Activated naive CD8-positive, alpha-beta T cell treated with anti-CD3 and anti-CD28 coated beads for 36 hours (primary cell): ENCODE data around the gene PLA2G4A. TPM values are rescaled to one million over a fixed set of nuclear protein-coding genes. Genes with fewer than 3 reads are reported as not detected.

ENCODE experiments used
- DNase-seq: peaks from one replicate; pipeline ENCODE4 v3.0.0; 2021
- H3K27ac Mint-ChIP-seq: one replicate; pipeline ENCODE4 v1.8.0; 2022; ENCODE audit warnings: mild to moderate bottlenecking, moderate library complexity, mixed read lengths
- H3K27me3 Mint-ChIP-seq: one replicate; pipeline ENCODE4 v1.8.0; 2022; ENCODE audit warnings: mild to moderate bottlenecking, mixed read lengths
- H3K36me3 Mint-ChIP-seq: one replicate; pipeline ENCODE4 v1.8.0; 2021; ENCODE audit warnings: mild to moderate bottlenecking, mixed read lengths
- H3K4me1 Mint-ChIP-seq: one replicate; pipeline ENCODE4 v1.8.0; 2021; ENCODE audit warnings: mixed read lengths
- H3K4me3 Mint-ChIP-seq: one replicate; pipeline ENCODE4 v1.8.0; 2022; ENCODE audit warnings: mild to moderate bottlenecking, moderate library complexity, mixed read lengths
- H3K9me3 Mint-ChIP-seq: one replicate; pipeline ENCODE4 v1.8.0; 2022; ENCODE audit warnings: mixed read lengths
- total RNA-seq, 2 experiments: library from RNA; stranded (reverse); gene quantifications; one replicate each; pipeline ENCODE4 v1.2.3, GENCODE V29; 2021

The PLA2G4A gene
- total RNA-seq, 2 experiments from 2014 or later = 0.37 to 0.48 TPM

GRCh38 chr1:186878356-186878755 is 49.6 kb downstream of the PLA2G4A start:
- no peaks in the 10 kb centered on the region for H3K4me1 Mint-ChIP-seq
- H3K4me3 Mint-ChIP-seq = no peak overlapping the region
- DNase-seq = no peak
- no peaks in the 10 kb centered on the region for H3K9me3 Mint-ChIP-seq
- no peak overlapping the region for H3K27ac Mint-ChIP-seq
- no peaks in the 10 kb centered on the region for H3K27me3 Mint-ChIP-seq
- no peaks in the 10 kb centered on the region for H3K36me3 Mint-ChIP-seq

GRCh38 chr1:186880982-186881381 is 52.2 kb downstream of the PLA2G4A start:
- H3K27me3 Mint-ChIP-seq = peaks cover 6% of the 10 kb centered on the region
- no peaks in the 10 kb centered on the region for H3K36me3 Mint-ChIP-seq
- H3K4me3 Mint-ChIP-seq = no peak overlapping the region
- H3K4me1 Mint-ChIP-seq = no peaks in the 10 kb centered on the region
- peaks cover 6% of the 10 kb centered on the region for H3K9me3 Mint-ChIP-seq
- H3K27ac Mint-ChIP-seq = no peak overlapping the region
- no peak for DNase-seq

GRCh38 chr1:186882372-186883134 is 53.8 kb downstream of the PLA2G4A start:
- H3K4me1 Mint-ChIP-seq = no peaks in the 10 kb centered on the region
- no peak overlapping the region for H3K27ac Mint-ChIP-seq
- H3K27me3 Mint-ChIP-seq = peaks cover 6% of the 10 kb centered on the region
- H3K4me3 Mint-ChIP-seq = no peak overlapping the region
- peaks cover 8% of the 10 kb centered on the region for H3K9me3 Mint-ChIP-seq
- H3K36me3 Mint-ChIP-seq = no peaks in the 10 kb centered on the region
- no peak for DNase-seq

- Mint-ChIP-seq H3K9me3 (peaks cover 8% of the 10 kb centered on the region), H3K27ac (no peak overlapping the region), H3K27me3 (peaks cover 6% of the 10 kb centered on the region), H3K4me1 (no peaks in the 10 kb centered on the region), H3K36me3 (no peaks in the 10 kb centered on the region), H3K4me3 (no peak overlapping the region)
- no peak for DNase-seq
Measured at GRCh38 chr1:186884251-186884650, 55.5 kb downstream of the PLA2G4A start.

- Mint-ChIP-seq H3K27ac (no peak overlapping the region), H3K27me3 (peaks cover 6% of the 10 kb centered on the region), H3K9me3 (peaks cover 8% of the 10 kb centered on the region)
Measured at GRCh38 chr1:186887203-186887602, 58.5 kb downstream of the PLA2G4A start.

GRCh38 chr1:186888367-186888766 is 59.6 kb downstream of the PLA2G4A start:
- H3K9me3 Mint-ChIP-seq = peaks cover 8% of the 10 kb centered on the region
- no peaks in the 10 kb centered on the region for H3K4me1 Mint-ChIP-seq
- H3K36me3 Mint-ChIP-seq = no peaks in the 10 kb centered on the region
- no peak overlapping the region for H3K27ac Mint-ChIP-seq
- peaks cover 6% of the 10 kb centered on the region for H3K27me3 Mint-ChIP-seq
- H3K4me3 Mint-ChIP-seq = no peak overlapping the region
- DNase-seq = no peak

More at GRCh38 chr1:186887203-186887602, 58.5 kb downstream of the PLA2G4A start:
- H3K36me3 Mint-ChIP-seq = no peaks in the 10 kb centered on the region
- H3K4me3 Mint-ChIP-seq = no peak overlapping the region
- DNase-seq = no peak
- no peaks in the 10 kb centered on the region for H3K4me1 Mint-ChIP-seq

- no peaks in the 10 kb centered on the region for H3K9me3 Mint-ChIP-seq
Measured at GRCh38 chr1:186892936-186893335, 64.2 kb downstream of the PLA2G4A start.

GRCh38 chr1:186894415-186894814 is 65.7 kb downstream of the PLA2G4A start:
- no peak overlapping the region for H3K27ac Mint-ChIP-seq
- peaks cover 3% of the 10 kb centered on the region for H3K27me3 Mint-ChIP-seq
- H3K4me3 Mint-ChIP-seq = no peak overlapping the region
- H3K36me3 Mint-ChIP-seq = no peaks in the 10 kb centered on the region
- H3K4me1 Mint-ChIP-seq = no peaks in the 10 kb centered on the region
- no peaks in the 10 kb centered on the region for H3K9me3 Mint-ChIP-seq
- no peak for DNase-seq

More at GRCh38 chr1:186892936-186893335, 64.2 kb downstream of the PLA2G4A start:
- no peaks in the 10 kb centered on the region for H3K27me3 Mint-ChIP-seq
- no peak for DNase-seq
- no peaks in the 10 kb centered on the region for H3K4me1 Mint-ChIP-seq
- no peak overlapping the region for H3K27ac Mint-ChIP-seq
- no peak overlapping the region for H3K4me3 Mint-ChIP-seq
- H3K36me3 Mint-ChIP-seq = no peaks in the 10 kb centered on the region

GRCh38 chr1:186896211-186896610 is 67.5 kb downstream of the PLA2G4A start:
- H3K36me3 Mint-ChIP-seq = no peaks in the 10 kb centered on the region
- H3K27me3 Mint-ChIP-seq = peaks cover 3% of the 10 kb centered on the region
- DNase-seq = no peak
- H3K4me1 Mint-ChIP-seq = no peaks in the 10 kb centered on the region
- H3K27ac Mint-ChIP-seq = no peak overlapping the region
- no peak overlapping the region for H3K4me3 Mint-ChIP-seq
- no peaks in the 10 kb centered on the region for H3K9me3 Mint-ChIP-seq

- no peak for DNase-seq
- Mint-ChIP-seq H3K27me3 (peaks cover 3% of the 10 kb centered on the region), H3K4me3 (no peak overlapping the region), H3K36me3 (no peaks in the 10 kb centered on the region), H3K4me1 (no peaks in the 10 kb centered on the region), H3K27ac (no peak overlapping the region), H3K9me3 (no peaks in the 10 kb centered on the region)
Measured at GRCh38 chr1:186897008-186897407, 68.3 kb downstream of the PLA2G4A start.

GRCh38 chr1:186899577-186899976 is 70.8 kb downstream of the PLA2G4A start:
- Mint-ChIP-seq H3K4me1 (no peaks in the 10 kb centered on the region), H3K27ac (no peak overlapping the region), H3K27me3 (peaks cover 9% of the 10 kb centered on the region), H3K9me3 (no peaks in the 10 kb centered on the region), H3K4me3 (no peak overlapping the region), H3K36me3 (no peaks in the 10 kb centered on the region)
- DNase-seq = no peak

GRCh38 chr1:186899977-186900376 is 71.2 kb downstream of the PLA2G4A start:
- H3K36me3 Mint-ChIP-seq = no peaks in the 10 kb centered on the region
- no peaks in the 10 kb centered on the region for H3K4me1 Mint-ChIP-seq
- H3K4me3 Mint-ChIP-seq = no peak overlapping the region
- H3K9me3 Mint-ChIP-seq = no peaks in the 10 kb centered on the region
- no peak for DNase-seq
- no peak overlapping the region for H3K27ac Mint-ChIP-seq
- H3K27me3 Mint-ChIP-seq = peaks cover 9% of the 10 kb centered on the region

GRCh38 chr1:186900539-186901237 is 71.9 kb downstream of the PLA2G4A start:
- no peak overlapping the region for H3K4me3 Mint-ChIP-seq
- H3K36me3 Mint-ChIP-seq = no peaks in the 10 kb centered on the region
- H3K9me3 Mint-ChIP-seq = no peaks in the 10 kb centered on the region
- H3K4me1 Mint-ChIP-seq = no peaks in the 10 kb centered on the region
- no peak for DNase-seq
- H3K27ac Mint-ChIP-seq = no peak overlapping the region
- peaks cover 9% of the 10 kb centered on the region for H3K27me3 Mint-ChIP-seq

GRCh38 chr1:186901631-186902030 is 72.9 kb downstream of the PLA2G4A start:
- no peak for DNase-seq
- Mint-ChIP-seq H3K4me3 (no peak overlapping the region), H3K4me1 (no peaks in the 10 kb centered on the region), H3K27me3 (peaks cover 9% of the 10 kb centered on the region), H3K36me3 (no peaks in the 10 kb centered on the region), H3K27ac (no peak overlapping the region), H3K9me3 (no peaks in the 10 kb centered on the region)

GRCh38 chr1:186903374-186904136 is 74.8 kb downstream of the PLA2G4A start:
- H3K27ac Mint-ChIP-seq = no peak overlapping the region
- no peaks in the 10 kb centered on the region for H3K9me3 Mint-ChIP-seq
- no peak overlapping the region for H3K4me3 Mint-ChIP-seq
- no peaks in the 10 kb centered on the region for H3K36me3 Mint-ChIP-seq
- H3K27me3 Mint-ChIP-seq = peaks cover 9% of the 10 kb centered on the region
- H3K4me1 Mint-ChIP-seq = no peaks in the 10 kb centered on the region
- no peak for DNase-seq
